Karpas-422 (cell line): ENCODE results near the gene PTBP3. TPM values are rescaled to one million over a fixed set of nuclear protein-coding genes. Genes with fewer than 3 reads are reported as not detected.

Experiments
- DNase-seq: peaks from one replicate; pipeline ENCODE4 v3.0.0-alpha.2; 2015
- H2AFZ ChIP-seq: fragments of 200-600 bp; sonication (generic); 2 replicates; pipeline ENCODE4 v1.6.1; 2014; ENCODE audit warnings: antibody characterized with exemption, low read length, mixed read lengths
- H3K27ac ChIP-seq: fragments of 200-600 bp; sonication (generic); 2 replicates; pipeline ENCODE4 v1.5.1; 2014; ENCODE audit warnings: mild to moderate bottlenecking, low read length, moderate library complexity
- H3K27me3 ChIP-seq: fragments of 200-600 bp; sonication (generic); 2 replicates; pipeline ENCODE4 v1.6.1; 2014; ENCODE audit warnings: low read length, mixed read lengths
- H3K36me3 ChIP-seq: fragments of 200-600 bp; sonication (generic); 2 replicates; pipeline ENCODE4 v1.6.1; 2014; ENCODE audit warnings: low read length, mixed read lengths; ENCODE audit not compliant: insufficient read depth
- H3K4me1 ChIP-seq: fragments of 200-600 bp; sonication (generic); 2 replicates; pipeline ENCODE4 v1.6.1; 2014; ENCODE audit warnings: mild to moderate bottlenecking, low read length, mixed read lengths
- H3K4me2 ChIP-seq: fragments of 200-600 bp; sonication (generic); 2 replicates; pipeline ENCODE4 v1.6.1; 2014; ENCODE audit warnings: low read length, low read depth, mild to moderate bottlenecking; ENCODE audit not compliant: poor library complexity, severe bottlenecking
- H3K4me3 ChIP-seq: fragments of 200-600 bp; sonication (generic); 2 replicates; pipeline ENCODE4 v1.5.1; 2014; ENCODE audit warnings: mild to moderate bottlenecking, antibody characterized with exemption, low read length, mixed read lengths
- H3K79me2 ChIP-seq: fragments of 200-600 bp; sonication (generic); 2 replicates; pipeline ENCODE4 v1.6.1; 2014; ENCODE audit warnings: mild to moderate bottlenecking, low read length, mixed read lengths
- H3K9ac ChIP-seq: fragments of 200-600 bp; sonication (generic); 2 replicates; pipeline ENCODE4 v1.6.0; 2014; ENCODE audit warnings: low read length
- H3K9me2 ChIP-seq: fragments of 200-600 bp; sonication (generic), shearing (Covaris generic); replicated peaks from 2 replicates; pipeline ENCODE4 v1.6.0; 2014; ENCODE audit warnings: mild to moderate bottlenecking, low read length, moderate library complexity; ENCODE audit not compliant: insufficient read depth
- H3K9me3 ChIP-seq: fragments of 300-700, 200-600 bp; sonication (generic); 2 replicates; pipeline ENCODE4 v1.6.1; 2014; ENCODE audit warnings: low read length, mixed read lengths
- H4K20me1 ChIP-seq: fragments of 200-600 bp; sonication (generic); 2 replicates; pipeline ENCODE4 v1.6.1; 2014; ENCODE audit warnings: mild to moderate bottlenecking, antibody characterized with exemption, low read length, low read depth; ENCODE audit not compliant: insufficient read depth
- total RNA-seq: library from RNA; depleted of rRNA; stranded (reverse); fragments of >200 nt; shearing (Covaris generic); gene quantifications from 2 replicates; pipeline ENCODE4 v1.2.3, GENCODE V29; 2014; ENCODE audit warnings: low replicate concordance

Gene PTBP3
- total RNA-seq, 1 experiment from 2014 or later, result 114 TPM

- Histone ChIP-seq H4K20me1 (no peaks in the 10 kb centered on the region), H3K79me2 (no peaks in the 10 kb centered on the region), H3K36me3 (no peaks in the 10 kb centered on the region), H3K27ac (no peak overlapping the region), H3K4me3 (no peak overlapping the region), H3K9me3 (no peaks in the 10 kb centered on the region), H2AFZ (no peak overlapping the region), H3K4me1 (peaks cover 8% of the 10 kb centered on the region), H3K4me2 (no peak overlapping the region), H3K27me3 (no peaks in the 10 kb centered on the region), H3K9me2 (no peaks in the 10 kb centered on the region), H3K9ac (no peak overlapping the region)
- no peak for DNase-seq
Measured at GRCh38 chr9:112352209-112352608, 18.8 kb upstream of the PTBP3 start.

GRCh38 chr9:112351184-112351583 lies 17.8 kb upstream of the PTBP3 start:
- Histone ChIP-seq H3K9ac (no peak overlapping the region), H3K9me2 (no peaks in the 10 kb centered on the region), H2AFZ (no peak overlapping the region), H3K36me3 (no peaks in the 10 kb centered on the region), H3K4me2 (no peak overlapping the region), H3K79me2 (no peaks in the 10 kb centered on the region), H4K20me1 (no peaks in the 10 kb centered on the region), H3K4me3 (no peak overlapping the region), H3K27ac (no peak overlapping the region), H3K4me1 (peaks cover 8% of the 10 kb centered on the region), H3K27me3 (no peaks in the 10 kb centered on the region), H3K9me3 (no peaks in the 10 kb centered on the region)
- no peak for DNase-seq

- peak overlapping the region; percentile 87; the same call in 1 of the 2 replicates for H2AFZ ChIP-seq
- H3K9me2 ChIP-seq, result no peaks in the 10 kb centered on the region
- peak overlapping the region; percentile 55 for H3K4me3 ChIP-seq
- no peak for DNase-seq
- H3K27me3 ChIP-seq, result no peaks in the 10 kb centered on the region
- H3K27ac ChIP-seq, result no peak overlapping the region
- H4K20me1 ChIP-seq, result no peaks in the 10 kb centered on the region
- H3K9me3 ChIP-seq, result no peaks in the 10 kb centered on the region
- no peaks in the 10 kb centered on the region for H3K36me3 ChIP-seq
- H3K9ac ChIP-seq, result peak overlapping the region; percentile 45; the same call in 1 of the 2 replicates
- H3K4me2 ChIP-seq, result peak overlapping the region; percentile 78
- H3K4me1 ChIP-seq, result peaks cover 8% of the 10 kb centered on the region
- no peaks in the 10 kb centered on the region for H3K79me2 ChIP-seq
Measured at GRCh38 chr9:112349008-112349333, 15.6 kb upstream of the PTBP3 start.

- Histone ChIP-seq H3K36me3 (no peaks in the 10 kb centered on the region), H3K9me2 (no peaks in the 10 kb centered on the region), H3K4me3 (peak overlapping the region; percentile 55), H2AFZ (peak overlapping the region; percentile 87; the same call in 1 of the 2 replicates), H3K9me3 (no peaks in the 10 kb centered on the region), H3K27ac (no peak overlapping the region), H3K9ac (peak overlapping the region; percentile 45), H3K27me3 (no peaks in the 10 kb centered on the region), H3K4me1 (peaks cover 8% of the 10 kb centered on the region), H4K20me1 (no peaks in the 10 kb centered on the region), H3K79me2 (no peaks in the 10 kb centered on the region), H3K4me2 (peak overlapping the region; percentile 78)
- DNase-seq, result peak; percentile 79
Measured at GRCh38 chr9:112348257-112349007, 15.0 kb upstream of the PTBP3 start.

GRCh38 chr9:112341730-112342129 lies 8.3 kb upstream of the PTBP3 start:
- no peaks in the 10 kb centered on the region for H3K9me2 ChIP-seq
- H3K4me1 ChIP-seq, result no peaks in the 10 kb centered on the region
- no peak overlapping the region for H3K4me3 ChIP-seq
- H3K27ac ChIP-seq, result no peak overlapping the region
- no peaks in the 10 kb centered on the region for H3K9me3 ChIP-seq
- H3K9ac ChIP-seq, result no peak overlapping the region
- no peak overlapping the region for H3K4me2 ChIP-seq
- no peaks in the 10 kb centered on the region for H3K36me3 ChIP-seq
- H2AFZ ChIP-seq, result no peak overlapping the region
- DNase-seq, result no peak
- no peaks in the 10 kb centered on the region for H4K20me1 ChIP-seq
- H3K27me3 ChIP-seq, result no peaks in the 10 kb centered on the region
- H3K79me2 ChIP-seq, result no peaks in the 10 kb centered on the region

GRCh38 chr9:112339886-112340285 lies 6.5 kb upstream of the PTBP3 start:
- no peak for DNase-seq
- no peak overlapping the region for H3K4me3 ChIP-seq
- no peak overlapping the region for H2AFZ ChIP-seq
- H3K9ac ChIP-seq, result no peak overlapping the region
- no peaks in the 10 kb centered on the region for H3K79me2 ChIP-seq
- H3K27me3 ChIP-seq, result no peaks in the 10 kb centered on the region
- no peak overlapping the region for H3K27ac ChIP-seq
- H3K4me2 ChIP-seq, result no peak overlapping the region
- peaks cover under 1% of the 10 kb centered on the region; the same call in 1 of the 2 replicates for H3K4me1 ChIP-seq
- no peaks in the 10 kb centered on the region for H3K9me2 ChIP-seq
- H3K36me3 ChIP-seq, result no peaks in the 10 kb centered on the region
- no peaks in the 10 kb centered on the region for H3K9me3 ChIP-seq
- no peaks in the 10 kb centered on the region for H4K20me1 ChIP-seq

- no peak for DNase-seq
- Histone ChIP-seq H3K36me3 (no peaks in the 10 kb centered on the region), H3K9me2 (no peaks in the 10 kb centered on the region), H3K4me1 (peaks cover 11% of the 10 kb centered on the region), H2AFZ (no peak overlapping the region), H3K79me2 (no peaks in the 10 kb centered on the region), H3K27me3 (no peaks in the 10 kb centered on the region), H3K9me3 (no peaks in the 10 kb centered on the region), H3K4me3 (no peak overlapping the region), H3K9ac (no peak overlapping the region), H3K4me2 (no peak overlapping the region), H4K20me1 (no peaks in the 10 kb centered on the region), H3K27ac (no peak overlapping the region)
Measured at GRCh38 chr9:112338561-112338960, 5.1 kb upstream of the PTBP3 start.

GRCh38 chr9:112337547-112337946 lies 4.1 kb upstream of the PTBP3 start:
- H3K79me2 ChIP-seq, result peaks cover 4% of the 10 kb centered on the region
- H3K27ac ChIP-seq, result no peak overlapping the region
- no peak overlapping the region for H2AFZ ChIP-seq
- no peaks in the 10 kb centered on the region for H3K9me3 ChIP-seq
- H3K9ac ChIP-seq, result no peak overlapping the region
- peaks cover 11% of the 10 kb centered on the region for H3K4me1 ChIP-seq
- no peak for DNase-seq
- no peaks in the 10 kb centered on the region for H3K9me2 ChIP-seq
- no peaks in the 10 kb centered on the region for H4K20me1 ChIP-seq
- H3K36me3 ChIP-seq, result no peaks in the 10 kb centered on the region
- no peaks in the 10 kb centered on the region for H3K27me3 ChIP-seq
- H3K4me2 ChIP-seq, result no peak overlapping the region
- no peak overlapping the region for H3K4me3 ChIP-seq
